Measurements from ENCODE around the gene ZNF205. TPM values are rescaled to one million over a fixed set of nuclear protein-coding genes. Genes with fewer than 3 reads are reported as not detected.

The ZNF205 gene
- total and polyA plus RNA-seq, 2 of the 13 experiments (the other 11 are each of a cell fraction or from before 2014, with no cell fraction given) = 5.8 to 10.2 TPM

DNA sequence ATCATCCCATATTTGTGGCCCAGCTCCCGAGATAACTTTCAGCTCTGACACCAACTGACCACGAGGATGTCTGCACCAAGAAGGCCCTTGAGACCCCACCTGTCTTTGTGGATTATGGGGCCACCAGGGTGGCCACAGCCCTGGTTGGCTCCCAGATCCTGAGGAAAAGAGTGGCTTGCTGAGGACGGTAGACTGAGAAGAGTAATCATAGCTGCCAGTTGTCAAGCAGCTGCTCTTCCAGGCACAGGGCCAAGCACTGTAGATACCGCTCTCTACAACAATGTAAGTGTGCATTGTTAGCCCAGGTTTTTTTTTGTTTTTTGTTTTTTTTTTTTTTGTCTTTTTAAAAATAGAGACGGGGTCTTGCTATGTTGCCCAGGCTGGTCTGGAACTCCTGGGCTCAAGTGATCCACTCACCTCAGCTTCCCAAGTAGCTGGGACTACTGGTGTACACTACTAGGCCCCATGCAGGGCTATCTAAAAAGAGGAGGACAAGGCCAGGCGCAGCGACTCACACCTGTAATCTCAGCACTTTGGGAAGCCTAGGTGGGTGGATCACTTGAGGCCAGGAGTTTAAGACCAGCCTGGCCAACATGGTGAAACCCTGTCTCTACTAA, 9.6 kb downstream of the ZNF205 start:
- ChIA-PET CTCF (ENCODE audit: low intra/inter-chr PET ratio, low total read pairs) (no interaction called here), POLR2A (interaction anchor here (0.9 to 2.4 kb wide), 2 partner anchors 13 to 31 kb away, joined by 3 to 10 read pairs; partner anchors contain the start of gene ZNF213)
- H2AFZ ChIP-seq (ENCODE audit: low read length) = no peak overlapping the region
- BruUV-seq (replicated peaks) = no TSS peak
- no peaks in the 10 kb centered on the region for H3K79me2 ChIP-seq (ENCODE audit: insufficient read depth, low read length)
- no peak overlapping the region for H3K4me2 ChIP-seq (ENCODE audit: low read depth, low read length)
- no peak for ATAC-seq
- no peak overlapping the region for H3K27ac ChIP-seq (ENCODE audit: extremely low read length, insufficient read depth, low read length)
- no peak overlapping the region for H3K9ac ChIP-seq (ENCODE audit: insufficient read depth, low read depth, low read length)
- H4K20me1 ChIP-seq (ENCODE audit: insufficient read depth, low read length) = no peaks in the 10 kb centered on the region
- H3K4me3 ChIP-seq (replicated peaks in 1 of 3; ENCODE audit: insufficient read depth in 1 of 3, low read depth in 2 of 3, low read length in 3 of 3) = no peak overlapping the region
- H3K9me3 ChIP-seq (ENCODE audit: low read length) = no peaks in the 10 kb centered on the region
- FAIRE-seq = no peak
- TF ChIP-seq GABPA (IDR thresholded peaks at IDR 0.05; ENCODE audit: low read depth, low read length) = no peak
- no peak for TF ChIP-seq GABPA (CRISPR knock-in tag; IDR thresholded peaks at IDR 0.05; ENCODE audit: low read depth)
- TF ChIP-seq TSC22D2 (CRISPR knock-in tag; IDR thresholded peaks at IDR 0.05; ENCODE audit: borderline replicate concordance) = no peak
- TF ChIP-seq JDP2 (CRISPR knock-in tag; IDR thresholded peaks at IDR 0.05; ENCODE audit: borderline replicate concordance) = no peak
- no peak for TF ChIP-seq ZNF264 (CRISPR knock-in tag; IDR thresholded peaks at IDR 0.05)
- no peak for TF ChIP-seq MED8 (CRISPR knock-in tag; IDR thresholded peaks at IDR 0.05; ENCODE audit: insufficient replicate concordance)
- no peak for TF ChIP-seq RBAK (CRISPR knock-in tag; IDR thresholded peaks at IDR 0.05)
- no peak for TF ChIP-seq NCOA2 (CRISPR knock-in tag; IDR thresholded peaks at IDR 0.05)
- TF ChIP-seq, protein P1, sequence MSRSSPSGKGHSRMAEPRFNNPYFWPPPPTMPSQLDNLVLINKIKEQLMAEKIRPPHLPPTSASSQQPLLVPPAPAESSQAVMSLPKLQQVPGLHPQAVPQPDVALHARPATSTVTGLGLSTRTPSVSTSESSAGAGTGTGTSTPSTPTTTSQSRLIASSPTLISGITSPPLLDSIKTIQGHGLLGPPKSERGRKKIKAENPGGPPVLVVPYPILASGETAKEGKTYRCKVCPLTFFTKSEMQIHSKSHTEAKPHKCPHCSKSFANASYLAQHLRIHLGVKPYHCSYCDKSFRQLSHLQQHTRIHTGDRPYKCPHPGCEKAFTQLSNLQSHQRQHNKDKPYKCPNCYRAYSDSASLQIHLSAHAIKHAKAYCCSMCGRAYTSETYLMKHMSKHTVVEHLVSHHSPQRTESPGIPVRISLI (CRISPR knock-in tag; IDR thresholded peaks at IDR 0.05; ENCODE audit: borderline replicate concordance) = no peak
- no peak for TF ChIP-seq ELK4 (CRISPR knock-in tag; IDR thresholded peaks at IDR 0.05; ENCODE audit: borderline replicate concordance)
- TF ChIP-seq GFI1 (CRISPR knock-in tag; IDR thresholded peaks at IDR 0.05; ENCODE audit: borderline replicate concordance) = no peak
- no peak for TF ChIP-seq ZNF3 (CRISPR knock-in tag; IDR thresholded peaks at IDR 0.05)
- no peak for DNase-seq (ENCODE audit: low spot score)
- intact Hi-C loops (cut with micrococcal nuclease; ENCODE audit: unreplicated experiment) (no loop called here), in situ Hi-C loops (cut with HindIII; ENCODE audit: extremely low pct_ligation_motif_present, low pct_unique_long_range_greater_than_20kb) (no loop called here)
- peaks cover 0 to 4% of the 10 kb centered on the region in 2 experiments; a peak in 2 of 5 replicates for H3K36me3 ChIP-seq (replicated peaks in 1 of 2; ENCODE audit: control insufficient read depth in 1 of 2, insufficient read depth in 2 of 2, low read length in 2 of 2)
- WGBS (ENCODE audit: low lambda C conversion rate) = 79% methylated on average over 7 of the region's 7 CpGs
- no peaks in the 10 kb centered on the region; a peak in 1 of 5 replicates for H3K27me3 ChIP-seq (ENCODE audit: control insufficient read depth in 1 of 2, insufficient read depth in 2 of 2, low read length in 2 of 2)
- H3K4me1 ChIP-seq (ENCODE audit: insufficient read depth, low read length) = peaks cover 25% of the 10 kb centered on the region

All from HepG2 (cell line).